HL-60 (cell line): ENCODE results near the gene SLC24A3.
A peak's percentile ranks its signal among the peaks of the same experiment; 100 is the strongest.

Experiments
- DNase-seq, 2 experiments: peaks; one replicate each; pipeline ENCODE4 v3.0.0-alpha.2; 2010 to 2020; ENCODE audit warnings: low read depth in 1 of 2, low spot score in 1 of 2
- H3K27ac ChIP-seq: fragments of 250-450 bp; sonication (Bioruptor Pico); replicated peaks from 2 replicates; pipeline ENCODE4 v1.5.1; 2020; ENCODE audit warnings: mild to moderate bottlenecking, moderate library complexity
- H3K27me3 ChIP-seq: fragments of 250-450 bp; sonication (Bioruptor Pico); 2 replicates; pipeline ENCODE4 v1.5.1; 2021; ENCODE audit warnings: mild to moderate bottlenecking, moderate library complexity; ENCODE audit not compliant: insufficient read depth, poor library complexity, severe bottlenecking
- H3K4me3 ChIP-seq: replicated peaks from 2 replicates; pipeline ENCODE4 v1.5.1; 2011; ENCODE audit warnings: mild to moderate bottlenecking, control low read depth, low read length; ENCODE audit not compliant: insufficient read depth
- GABPA ChIP-seq: IDR thresholded peaks from 2 replicates; pipeline ENCODE4 v1.6.1; 2012; ENCODE audit warnings: low read depth
- POLR2AphosphoS5 ChIP-seq: IDR thresholded peaks from 2 replicates; pipeline ENCODE4 v1.6.1; 2012; ENCODE audit warnings: low read depth
- SPI1 ChIP-seq: IDR thresholded peaks from 2 replicates; pipeline ENCODE4 v1.6.1; 2012; ENCODE audit warnings: low read depth, mild to moderate bottlenecking, borderline replicate concordance
- TF ChIP-seq, protein P1 (sequence below): IDR thresholded peaks from one replicate; pipeline ENCODE4 v1.5.1; 2011; ENCODE audit warnings: low read length, control low read depth, inconsistent platforms; ENCODE audit not compliant: insufficient read depth
- TF ChIP-seq, protein P2 (sequence below): IDR thresholded peaks from 2 replicates; pipeline ENCODE4 v1.6.1; 2012; ENCODE audit warnings: low read depth; ENCODE audit not compliant: insufficient replicate concordance

Gene SLC24A3

DNA sequence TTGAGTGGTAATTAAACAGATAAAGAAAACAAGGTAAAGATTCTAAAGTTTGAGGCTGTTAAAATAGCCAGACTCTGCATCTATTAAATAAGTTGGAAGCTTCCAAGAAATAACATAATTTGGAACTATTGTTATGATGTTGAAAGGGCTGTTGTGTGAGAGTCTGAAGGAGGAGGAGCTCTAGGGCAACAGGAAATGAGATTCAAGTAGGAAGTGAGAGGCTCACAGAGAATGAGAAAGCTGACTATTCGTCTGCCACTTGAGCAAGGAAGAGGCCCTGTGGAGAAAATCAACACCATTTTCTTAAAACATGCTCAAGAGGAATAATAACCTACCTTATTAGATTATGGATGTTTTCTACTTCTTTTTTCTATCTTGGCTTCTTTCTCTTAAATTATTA, 185.2 kb downstream of the SLC24A3 start:
- H3K27me3 ChIP-seq = no peaks in the 10 kb centered on the region
- no peak overlapping the region for H3K27ac ChIP-seq
- peak in 1 of 2 experiments; percentile 7 for DNase-seq
- no peak for TF ChIP-seq GABPA
- TF ChIP-seq, protein P1, sequence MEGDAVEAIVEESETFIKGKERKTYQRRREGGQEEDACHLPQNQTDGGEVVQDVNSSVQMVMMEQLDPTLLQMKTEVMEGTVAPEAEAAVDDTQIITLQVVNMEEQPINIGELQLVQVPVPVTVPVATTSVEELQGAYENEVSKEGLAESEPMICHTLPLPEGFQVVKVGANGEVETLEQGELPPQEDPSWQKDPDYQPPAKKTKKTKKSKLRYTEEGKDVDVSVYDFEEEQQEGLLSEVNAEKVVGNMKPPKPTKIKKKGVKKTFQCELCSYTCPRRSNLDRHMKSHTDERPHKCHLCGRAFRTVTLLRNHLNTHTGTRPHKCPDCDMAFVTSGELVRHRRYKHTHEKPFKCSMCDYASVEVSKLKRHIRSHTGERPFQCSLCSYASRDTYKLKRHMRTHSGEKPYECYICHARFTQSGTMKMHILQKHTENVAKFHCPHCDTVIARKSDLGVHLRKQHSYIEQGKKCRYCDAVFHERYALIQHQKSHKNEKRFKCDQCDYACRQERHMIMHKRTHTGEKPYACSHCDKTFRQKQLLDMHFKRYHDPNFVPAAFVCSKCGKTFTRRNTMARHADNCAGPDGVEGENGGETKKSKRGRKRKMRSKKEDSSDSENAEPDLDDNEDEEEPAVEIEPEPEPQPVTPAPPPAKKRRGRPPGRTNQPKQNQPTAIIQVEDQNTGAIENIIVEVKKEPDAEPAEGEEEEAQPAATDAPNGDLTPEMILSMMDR = no peak
- TF ChIP-seq POLR2AphosphoS5 = no peak
- TF ChIP-seq, protein P2, sequence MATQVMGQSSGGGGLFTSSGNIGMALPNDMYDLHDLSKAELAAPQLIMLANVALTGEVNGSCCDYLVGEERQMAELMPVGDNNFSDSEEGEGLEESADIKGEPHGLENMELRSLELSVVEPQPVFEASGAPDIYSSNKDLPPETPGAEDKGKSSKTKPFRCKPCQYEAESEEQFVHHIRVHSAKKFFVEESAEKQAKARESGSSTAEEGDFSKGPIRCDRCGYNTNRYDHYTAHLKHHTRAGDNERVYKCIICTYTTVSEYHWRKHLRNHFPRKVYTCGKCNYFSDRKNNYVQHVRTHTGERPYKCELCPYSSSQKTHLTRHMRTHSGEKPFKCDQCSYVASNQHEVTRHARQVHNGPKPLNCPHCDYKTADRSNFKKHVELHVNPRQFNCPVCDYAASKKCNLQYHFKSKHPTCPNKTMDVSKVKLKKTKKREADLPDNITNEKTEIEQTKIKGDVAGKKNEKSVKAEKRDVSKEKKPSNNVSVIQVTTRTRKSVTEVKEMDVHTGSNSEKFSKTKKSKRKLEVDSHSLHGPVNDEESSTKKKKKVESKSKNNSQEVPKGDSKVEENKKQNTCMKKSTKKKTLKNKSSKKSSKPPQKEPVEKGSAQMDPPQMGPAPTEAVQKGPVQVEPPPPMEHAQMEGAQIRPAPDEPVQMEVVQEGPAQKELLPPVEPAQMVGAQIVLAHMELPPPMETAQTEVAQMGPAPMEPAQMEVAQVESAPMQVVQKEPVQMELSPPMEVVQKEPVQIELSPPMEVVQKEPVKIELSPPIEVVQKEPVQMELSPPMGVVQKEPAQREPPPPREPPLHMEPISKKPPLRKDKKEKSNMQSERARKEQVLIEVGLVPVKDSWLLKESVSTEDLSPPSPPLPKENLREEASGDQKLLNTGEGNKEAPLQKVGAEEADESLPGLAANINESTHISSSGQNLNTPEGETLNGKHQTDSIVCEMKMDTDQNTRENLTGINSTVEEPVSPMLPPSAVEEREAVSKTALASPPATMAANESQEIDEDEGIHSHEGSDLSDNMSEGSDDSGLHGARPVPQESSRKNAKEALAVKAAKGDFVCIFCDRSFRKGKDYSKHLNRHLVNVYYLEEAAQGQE = no peak
- TF ChIP-seq SPI1 = no peak
- H3K4me3 ChIP-seq = no peak overlapping the region

DNA sequence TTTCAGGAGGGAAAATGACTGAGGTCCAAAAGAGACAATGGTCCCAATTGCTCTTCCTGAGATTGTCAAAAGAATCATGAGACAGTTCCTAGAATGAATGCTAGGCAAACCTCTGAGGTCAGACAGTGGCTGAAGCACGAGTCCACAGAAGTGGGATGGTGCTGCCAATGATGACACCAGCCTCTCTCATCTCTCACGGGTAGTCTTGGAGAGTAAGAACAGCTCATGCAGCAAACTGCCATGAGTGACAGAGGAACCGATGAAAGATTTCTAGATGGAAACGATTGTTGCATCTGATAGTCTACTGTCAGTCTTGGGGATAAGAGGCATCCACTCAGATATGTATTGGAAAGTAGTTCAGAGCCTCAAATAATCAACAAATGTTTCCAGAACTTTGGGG, 188.7 kb downstream of the SLC24A3 start:
- TF ChIP-seq POLR2AphosphoS5 = no peak
- H3K27ac ChIP-seq = no peak overlapping the region
- no peak for DNase-seq

DNA sequence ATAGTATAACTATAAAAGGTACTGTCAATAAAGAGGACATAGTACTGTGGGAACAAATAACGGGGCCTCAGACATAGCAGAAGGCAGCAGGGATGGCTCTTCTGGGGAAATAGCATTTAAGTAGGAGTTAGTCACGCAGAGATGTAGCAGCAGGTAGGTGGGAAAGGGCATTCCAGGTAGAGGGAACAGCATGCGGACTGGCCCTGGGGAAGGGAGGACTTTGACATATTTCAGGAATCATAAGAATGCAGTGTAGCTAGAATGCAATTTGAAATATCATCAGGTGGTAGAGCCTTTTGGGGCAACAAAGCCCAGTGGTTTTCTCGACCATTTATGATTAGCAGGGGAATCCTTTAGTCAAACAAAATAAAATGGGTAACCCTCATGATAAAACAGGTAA, 191.1 kb downstream of the SLC24A3 start:
- no peak for TF ChIP-seq SPI1
- TF ChIP-seq POLR2AphosphoS5 = no peak
- no peak for TF ChIP-seq GABPA
- TF ChIP-seq, protein P2 = no peak
- TF ChIP-seq, protein P1 = no peak
- Histone ChIP-seq H3K4me3 (no peak overlapping the region), H3K27me3 (peaks cover 3% of the 10 kb centered on the region), H3K27ac (no peak overlapping the region)
- no peak for DNase-seq

More for the DNA sequence above, 188.7 kb downstream of the SLC24A3 start:
- Histone ChIP-seq H3K4me3 (no peak overlapping the region), H3K27me3 (peaks cover 3% of the 10 kb centered on the region)

DNA sequence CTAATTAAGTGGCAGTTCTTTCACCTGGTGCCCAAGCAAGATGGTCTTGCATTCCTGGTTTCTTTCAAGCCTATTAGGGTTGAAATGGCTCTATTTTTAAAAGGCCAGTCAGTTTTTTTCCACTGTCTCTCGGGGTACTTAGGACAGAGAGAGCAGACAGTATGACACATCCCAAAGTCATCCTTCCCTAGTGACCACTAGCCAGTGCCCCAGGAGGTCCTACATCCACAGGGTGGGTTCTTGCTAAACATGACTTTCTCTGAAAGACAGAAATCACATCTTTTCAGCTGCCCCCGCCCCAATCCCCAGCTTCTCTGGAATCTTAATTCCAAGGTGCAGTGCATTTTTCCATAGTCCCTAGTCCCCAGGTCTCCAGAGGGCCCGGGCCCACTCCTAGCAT, 192.4 kb downstream of the SLC24A3 start:
- H3K4me3 ChIP-seq = no peak overlapping the region
- no peak overlapping the region for H3K27ac ChIP-seq
- peaks cover 3% of the 10 kb centered on the region for H3K27me3 ChIP-seq
- TF ChIP-seq POLR2AphosphoS5 = no peak
- TF ChIP-seq, protein P2 = no peak
- TF ChIP-seq SPI1 = no peak
- TF ChIP-seq GABPA = no peak
- TF ChIP-seq, protein P1 = no peak
- no peak for DNase-seq
